Left lobe of liver (tissue), 2 donors: ENCODE results near the gene GALNTL6. TPM values are rescaled to one million over a fixed set of nuclear protein-coding genes. Genes with fewer than 3 reads are reported as not detected.
A peak's percentile ranks its signal among the peaks of the same experiment; 100 is the strongest.

ENCODE experiments used
- ATAC-seq: fragments of 200-7000 bp; cut with Tn5 transposase; one replicate; pipeline ENCODE4 v1.9.1; 2020; ENCODE audit warnings: mild to moderate bottlenecking, moderate library complexity
- DNase-seq: peaks from one replicate; pipeline ENCODE4 v3.0.0-alpha.2; 2020; ENCODE audit warnings: low spot score
- total RNA-seq: library from RNA; stranded (reverse); gene quantifications from one replicate; pipeline ENCODE4 v1.2.1, GENCODE V29; 2021
- donor health status: DM: no; HTN: no; CAD: no; lungs with moderate emphysema.
- donor health status: DM: no; HTN: yes; CAD: no.

GALNTL6 gene
- total RNA-seq = not detected

DNA sequence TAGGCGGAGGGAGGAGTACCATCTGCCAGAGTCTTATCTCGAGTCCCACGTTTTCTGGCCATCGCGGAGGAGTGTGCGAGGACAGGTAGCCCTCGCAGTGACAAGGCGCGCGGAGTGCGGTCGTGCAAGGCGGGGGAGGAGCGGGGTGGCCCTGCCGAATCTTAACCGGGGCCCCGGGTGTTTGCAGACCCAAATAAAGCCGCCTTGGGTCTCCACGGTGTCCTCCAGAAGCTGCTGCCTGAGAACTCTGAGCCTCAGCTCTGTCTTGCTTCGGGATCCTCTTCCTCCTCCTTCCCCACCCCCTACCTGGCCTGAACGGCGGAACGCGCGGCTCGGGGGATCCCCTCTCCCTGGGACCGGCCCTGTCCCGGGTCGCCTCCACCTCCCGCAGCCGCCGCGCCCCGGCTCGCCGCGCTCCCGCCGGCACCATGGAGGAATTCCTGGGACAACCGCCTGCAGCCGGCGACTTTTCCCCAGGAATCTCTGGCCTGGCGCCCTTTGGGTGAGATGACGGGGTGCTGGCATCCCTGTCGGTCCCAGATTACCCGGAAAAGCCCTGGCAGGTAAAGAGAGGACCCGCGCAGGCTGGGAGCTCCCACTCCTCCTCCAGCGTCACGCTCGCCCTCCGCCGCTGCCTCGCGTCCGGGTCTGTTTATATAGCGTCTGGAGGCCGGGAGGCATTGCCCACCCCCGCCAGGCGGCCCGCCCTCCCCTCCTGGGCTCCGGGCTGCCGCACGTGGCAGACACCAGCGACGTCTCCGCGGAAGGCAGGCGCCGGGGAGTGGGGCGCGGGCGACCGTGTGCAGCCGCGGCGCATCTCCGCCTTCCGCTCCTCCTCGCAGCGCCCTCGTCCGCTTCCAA lies at the start of gene GALNTL6:
GALNTL6 (plus strand) TSS at position 740 of the 861 bp plus-strand sequence.
- ATAC-seq = peak; percentile 29
- DNase-seq = no peak

DNA sequence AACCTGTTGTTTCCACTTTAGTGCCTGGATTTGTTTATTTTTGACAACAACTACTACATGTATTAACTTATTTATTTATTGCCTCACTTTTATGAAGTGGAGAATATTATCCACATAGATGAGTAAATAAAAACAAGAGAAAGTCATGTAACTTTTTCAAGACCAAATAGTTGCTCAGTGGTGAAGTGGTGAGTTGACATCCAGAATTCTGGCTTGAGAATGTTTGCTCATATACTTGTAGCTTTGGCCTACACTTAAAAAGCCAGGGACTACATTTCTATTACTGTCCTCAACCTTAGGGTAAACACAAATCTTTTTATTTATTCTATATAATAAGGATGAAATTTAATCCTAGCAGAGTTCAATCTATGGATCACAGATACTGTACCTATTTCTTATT lies 47.7 kb upstream of the GALNTL6 start:
- ATAC-seq (no peak), DNase-seq (no peak)

DNA sequence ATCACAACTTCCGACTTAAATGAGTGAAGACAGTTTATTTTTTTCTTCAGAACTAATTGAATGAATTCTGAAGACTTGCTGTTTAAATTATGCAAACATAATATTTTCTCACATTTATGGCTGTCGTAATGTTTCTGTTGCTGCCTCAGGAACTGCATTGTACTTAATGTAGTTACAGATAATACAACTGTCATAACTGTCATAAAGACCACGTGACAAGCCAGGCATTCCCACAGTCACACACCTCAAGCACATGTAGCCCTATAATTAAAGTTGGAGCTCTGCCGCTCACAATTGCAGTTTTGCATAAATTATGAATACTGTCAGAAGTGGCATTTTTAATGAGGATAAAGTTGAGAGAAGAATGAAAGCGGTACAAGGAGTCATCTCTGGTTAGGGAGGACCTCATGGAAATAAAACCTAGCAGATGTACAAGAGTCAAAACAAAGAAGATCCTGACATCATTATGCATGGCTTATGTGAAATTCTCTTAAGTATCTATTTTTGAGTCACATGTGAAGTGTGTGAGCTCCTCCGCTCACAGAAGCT lies 38.5 kb upstream of the GALNTL6 start:
- ATAC-seq (no peak), DNase-seq (no peak)

DNA sequence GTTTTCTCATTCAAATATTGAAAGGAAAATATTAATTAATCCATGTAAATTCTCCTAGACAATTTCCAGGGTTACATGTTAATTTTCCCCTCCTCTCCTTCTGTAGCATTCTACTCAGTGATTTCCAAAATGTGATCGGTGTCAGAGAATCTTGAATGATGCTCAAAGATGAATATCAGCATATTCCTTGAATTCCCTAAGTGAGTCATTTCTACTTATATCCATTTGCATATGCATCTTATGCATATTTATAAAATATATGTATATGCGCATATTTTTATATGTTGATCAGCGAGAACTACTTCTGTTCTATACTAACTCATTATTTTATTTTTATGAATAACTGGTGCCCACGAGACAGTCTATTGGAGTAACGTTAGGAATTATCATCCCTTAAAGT lies 33.9 kb upstream of the GALNTL6 start:
- no peak for ATAC-seq
- no peak for DNase-seq

DNA sequence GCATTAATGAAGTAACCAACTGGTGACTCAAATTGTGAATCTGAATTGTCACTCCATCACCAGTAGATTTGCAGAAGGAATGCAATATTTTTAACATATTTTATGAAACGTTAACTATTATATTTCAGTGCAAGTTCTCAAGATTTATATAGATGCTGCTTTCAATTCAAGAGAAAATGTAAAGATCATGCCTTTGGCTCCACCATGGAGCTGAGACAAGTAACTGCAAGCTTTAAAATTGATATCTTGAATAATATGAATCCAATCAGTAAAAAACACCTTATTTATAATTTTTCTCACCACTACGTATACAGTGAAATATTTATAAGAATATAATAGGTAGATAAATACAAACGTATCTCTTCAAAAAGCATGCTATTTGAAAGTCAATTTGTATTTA lies 27.8 kb upstream of the GALNTL6 start:
- ATAC-seq (no peak), DNase-seq (no peak)

DNA sequence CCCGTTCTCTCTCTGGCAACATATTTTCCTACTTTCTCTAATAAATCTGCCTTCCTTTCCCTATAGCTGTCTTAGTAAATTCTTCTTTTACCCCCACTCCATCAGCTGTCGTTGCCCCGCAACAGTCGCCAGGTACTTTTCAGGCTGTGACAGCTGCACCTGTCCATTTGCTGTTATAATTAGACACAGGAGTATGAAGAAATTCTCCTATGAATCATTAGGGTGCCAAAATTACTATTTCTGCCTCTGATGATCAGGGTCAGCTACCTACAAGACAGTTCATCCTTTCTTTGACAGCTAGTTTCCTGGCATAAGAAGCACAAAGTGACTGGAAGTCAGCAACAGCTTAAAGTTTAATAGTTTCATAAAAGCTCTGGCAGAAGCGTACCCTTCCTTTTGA lies 19.5 kb upstream of the GALNTL6 start:
- ATAC-seq (no peak), DNase-seq (no peak)

DNA sequence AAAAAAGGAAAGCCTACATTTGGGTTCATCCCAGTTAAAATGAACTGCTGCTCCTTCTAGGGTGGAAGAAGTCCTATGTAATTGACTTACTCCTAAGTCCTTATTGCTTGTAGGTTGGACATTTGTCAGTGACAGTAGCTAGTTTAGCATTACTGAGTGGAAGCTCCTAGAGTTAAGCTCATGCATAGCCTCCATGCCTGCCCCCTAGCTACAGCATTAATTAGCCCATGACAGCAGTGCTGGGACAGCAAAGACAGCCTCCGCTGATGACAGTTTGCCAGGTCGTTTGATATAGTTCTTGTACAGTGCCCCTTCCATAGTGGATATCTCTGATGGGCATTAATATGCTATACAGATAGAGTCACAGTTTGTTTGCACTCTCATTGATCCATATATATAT lies 18.7 kb upstream of the GALNTL6 start:
- DNase-seq = no peak
- ATAC-seq = no peak

DNA sequence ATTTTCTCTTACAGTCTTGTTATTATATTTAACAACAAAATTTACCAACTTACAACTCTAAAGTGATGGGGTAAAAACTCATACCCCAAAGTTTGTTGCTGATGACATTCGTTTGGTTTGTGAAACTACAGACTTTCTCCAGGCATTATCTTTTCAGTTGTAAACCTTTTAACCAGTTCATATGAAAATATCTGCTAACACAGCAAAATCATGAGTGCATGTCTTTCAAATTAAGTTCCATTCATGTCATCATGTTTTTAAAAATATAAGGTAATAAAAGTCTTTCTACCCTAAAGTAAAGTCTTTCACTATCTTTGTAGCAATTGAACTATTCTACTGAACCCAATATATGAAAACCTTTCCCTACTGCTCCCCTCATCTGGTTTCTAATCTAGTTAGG lies 3.4 kb upstream of the GALNTL6 start:
- no peak for ATAC-seq
- DNase-seq = no peak

DNA sequence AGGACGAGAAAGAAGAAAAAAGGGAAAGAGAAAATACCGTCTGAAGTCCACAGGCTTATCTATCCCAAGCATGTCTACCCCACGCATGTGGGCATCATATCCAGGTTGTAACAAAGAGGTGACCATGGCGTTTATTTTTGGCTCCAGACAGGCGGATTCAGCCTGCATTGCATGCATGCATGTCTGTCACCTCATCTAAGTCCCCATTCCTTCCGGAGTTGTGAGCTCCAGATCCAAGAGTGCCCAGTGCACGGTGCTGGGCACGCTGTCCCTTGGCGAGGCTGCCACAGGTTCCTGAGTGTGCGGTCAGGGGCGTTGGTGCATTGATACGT lies 905 bp upstream of the GALNTL6 start:
- DNase-seq = no peak
- ATAC-seq = no peak

DNA sequence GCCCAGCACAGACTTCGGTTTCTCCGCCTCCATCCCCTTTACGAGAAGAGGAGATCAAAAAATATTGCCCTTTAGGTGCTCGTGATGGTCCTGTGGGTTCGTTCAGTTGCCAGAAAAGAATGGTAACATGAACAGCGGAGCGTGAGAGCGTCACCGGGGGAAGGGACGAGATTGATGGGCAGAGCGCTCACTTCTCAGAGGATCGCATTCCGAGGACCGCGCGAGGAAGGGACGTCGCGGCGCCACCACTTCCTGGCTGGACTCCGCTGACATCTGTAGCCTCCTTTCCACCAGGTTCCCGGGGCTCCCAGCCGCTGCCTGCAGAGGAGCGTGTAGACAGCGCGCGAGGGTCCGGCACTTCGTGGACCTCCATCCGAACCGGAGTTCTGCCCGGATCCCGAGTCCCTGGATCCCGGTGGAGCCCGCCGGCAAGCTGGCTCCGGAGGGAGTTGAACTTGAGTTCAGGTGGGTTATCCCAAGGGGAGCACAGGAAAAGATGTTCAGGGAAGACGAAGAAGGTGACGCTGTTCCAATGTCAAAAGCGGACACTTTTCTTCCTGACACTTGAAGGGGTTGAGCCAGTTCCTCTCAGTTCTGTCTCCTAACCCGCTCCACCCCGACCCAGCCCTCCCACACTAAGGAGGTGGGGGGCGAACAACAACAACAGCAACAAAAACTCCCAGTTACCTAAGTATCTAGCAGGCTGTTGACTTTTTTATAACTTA lies 484 bp downstream of the GALNTL6 start:
- no peak for DNase-seq
- no peak for ATAC-seq

DNA sequence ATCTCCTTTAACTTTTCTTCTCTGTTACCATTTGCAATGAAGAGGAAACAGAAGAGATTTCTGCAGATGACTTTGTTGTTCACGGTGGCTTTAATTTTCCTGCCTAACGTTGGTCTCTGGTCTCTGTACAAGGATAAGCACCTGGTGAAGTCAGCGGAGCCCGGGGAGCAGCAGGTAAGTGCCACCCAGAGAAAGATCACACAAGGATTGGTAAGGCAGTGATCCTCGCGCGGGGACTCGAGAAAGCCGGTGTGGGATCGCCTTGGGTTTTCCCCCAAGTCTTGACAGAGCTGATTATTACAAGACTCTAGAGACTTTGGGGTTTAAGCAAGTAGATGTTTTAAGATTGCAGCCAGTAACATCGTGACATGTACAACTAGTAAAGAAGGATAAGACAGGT lies 1.3 kb downstream of the GALNTL6 start:
- ATAC-seq (no peak), DNase-seq (no peak)

DNA sequence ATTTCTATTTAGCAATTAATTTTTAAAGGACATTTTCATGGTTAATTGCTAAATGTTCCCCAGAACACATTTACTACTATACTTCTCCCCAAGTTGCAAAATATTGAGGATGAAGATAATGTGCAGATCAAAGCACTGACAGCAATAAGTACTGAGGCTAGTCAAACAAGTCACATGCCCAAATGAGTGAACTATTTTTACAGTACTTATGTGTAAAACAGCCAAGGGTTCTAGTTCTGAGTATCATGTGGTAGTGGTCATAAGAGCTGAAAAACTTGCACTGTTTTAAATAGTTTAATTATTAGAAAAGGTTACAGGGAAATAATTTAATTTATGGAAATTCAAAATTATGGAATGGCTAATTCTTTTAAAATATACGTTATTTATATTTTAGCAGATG lies 3.8 kb downstream of the GALNTL6 start:
- DNase-seq = no peak
- no peak for ATAC-seq

DNA sequence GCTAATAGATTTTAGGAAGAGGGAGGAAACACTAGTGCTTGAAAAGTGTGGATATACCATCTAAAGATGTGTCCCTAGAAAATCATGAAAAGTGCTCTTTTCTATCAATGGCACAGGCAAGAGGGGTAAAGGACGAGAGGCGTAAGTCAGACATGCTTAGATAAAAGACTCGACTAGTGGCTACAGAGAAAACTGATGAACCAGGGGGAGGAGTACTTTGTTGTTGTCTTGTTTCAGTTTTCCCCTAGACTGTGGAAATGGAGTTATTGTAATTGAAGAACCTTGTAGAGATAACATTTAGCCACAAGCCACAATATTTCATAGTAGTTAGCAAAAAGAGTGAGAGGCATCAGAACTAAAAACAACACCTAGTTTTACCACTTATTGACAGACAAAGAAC lies 21.4 kb downstream of the GALNTL6 start:
- no peak for ATAC-seq
- DNase-seq = no peak

DNA sequence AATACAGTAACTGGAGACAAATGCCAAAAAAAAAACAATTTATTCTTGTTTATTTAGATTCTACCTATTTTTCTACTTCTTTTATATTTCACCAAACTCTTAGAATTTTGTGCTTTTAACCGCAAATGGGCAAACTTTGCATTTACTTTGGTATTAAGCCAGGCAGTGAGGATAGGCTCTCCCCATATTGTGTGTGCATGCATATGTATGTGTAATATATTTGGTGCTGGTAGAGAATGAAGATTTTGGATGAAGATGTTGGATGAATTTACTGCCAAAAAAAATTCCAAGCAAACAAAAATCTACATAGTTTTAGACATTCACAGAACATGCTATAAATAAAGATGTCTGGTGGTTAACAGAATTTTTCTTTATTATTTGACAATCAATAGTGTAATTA lies 30.3 kb downstream of the GALNTL6 start:
- no peak for DNase-seq
- no peak for ATAC-seq

DNA sequence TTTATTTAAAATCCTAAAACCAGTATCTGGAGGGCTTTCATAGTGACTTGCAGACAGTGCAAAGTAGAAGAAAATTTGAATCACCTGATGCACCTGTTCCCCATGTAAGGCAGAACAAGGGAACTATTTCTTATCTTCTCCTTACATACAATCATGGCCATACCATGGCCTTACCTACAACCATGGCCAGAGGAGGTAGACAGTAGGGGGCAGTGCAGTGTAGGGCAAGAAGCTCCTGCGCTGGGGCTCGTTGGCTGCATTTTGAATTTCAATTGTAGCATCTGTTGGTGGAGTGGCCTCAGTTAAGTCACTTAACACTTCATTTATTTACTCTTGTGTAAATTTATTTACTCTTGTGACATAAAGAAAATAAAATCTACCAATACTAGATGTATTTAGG lies 33.0 kb downstream of the GALNTL6 start:
- ATAC-seq (peak; percentile 44), DNase-seq (no peak)

DNA sequence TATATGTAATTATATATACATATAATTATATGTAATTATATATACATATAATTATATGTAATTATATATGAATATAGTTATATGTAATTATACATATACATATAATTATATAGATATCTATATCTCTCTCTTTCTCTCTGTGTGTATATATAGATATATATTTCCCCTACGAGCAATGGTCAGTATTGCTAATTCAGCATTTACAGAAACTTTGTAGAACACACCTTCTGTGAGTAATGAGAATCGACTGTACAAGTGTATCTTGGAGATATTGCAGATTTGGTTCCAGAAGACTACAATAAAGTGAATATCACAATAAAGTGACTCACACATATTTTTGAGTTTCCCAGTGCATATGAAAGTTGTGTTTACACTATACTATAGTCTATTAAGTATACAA lies 33.7 kb downstream of the GALNTL6 start:
- DNase-seq (no peak), ATAC-seq (no peak)

DNA sequence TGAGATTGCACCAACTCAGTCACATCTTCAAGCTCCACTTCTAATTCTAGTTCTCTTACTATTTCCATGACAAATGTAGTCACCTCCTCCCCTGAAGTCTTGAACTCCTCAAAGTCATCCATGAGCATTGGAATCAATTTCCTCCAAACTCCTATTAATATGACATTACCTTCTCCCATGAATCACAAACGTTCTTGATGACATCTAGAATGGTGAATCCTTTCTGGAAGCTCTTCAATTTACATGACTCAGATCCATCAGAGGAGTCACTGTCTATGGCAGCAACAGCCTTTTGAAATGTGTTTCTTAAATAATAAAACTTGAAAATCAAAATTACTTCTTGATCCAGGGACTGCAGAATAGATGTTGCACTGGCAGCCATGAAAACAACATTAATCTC lies 34.5 kb downstream of the GALNTL6 start:
- no peak for DNase-seq

DNA sequence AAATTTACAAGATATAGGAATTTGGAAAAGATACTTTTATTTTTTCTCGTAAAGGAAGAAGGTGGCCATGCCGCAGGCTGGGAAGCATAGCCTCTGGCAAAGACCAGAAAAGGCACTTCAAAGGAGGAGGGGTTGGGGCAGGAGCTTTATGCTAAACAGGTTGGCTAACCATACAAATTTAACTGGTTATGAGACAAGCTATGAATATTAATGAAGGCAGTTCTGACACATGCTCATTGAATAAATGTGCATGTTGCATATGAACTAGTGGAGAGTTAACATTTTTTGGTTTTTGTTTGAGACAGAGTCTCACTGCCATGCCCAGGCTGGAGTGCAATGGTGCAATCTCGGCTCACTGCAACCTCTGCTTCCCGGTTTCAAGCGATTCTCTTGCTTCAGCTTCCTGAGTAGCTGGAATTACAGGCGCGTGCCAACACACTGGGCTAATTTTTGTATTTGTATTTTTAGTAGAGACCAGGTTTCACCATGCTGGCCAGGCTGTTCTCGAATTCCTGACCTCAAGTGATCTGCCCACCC lies 36.5 kb downstream of the GALNTL6 start:
- no peak for DNase-seq
- no peak for ATAC-seq

More for the DNA sequence above, 34.5 kb downstream of the GALNTL6 start:
- no peak for ATAC-seq

DNA sequence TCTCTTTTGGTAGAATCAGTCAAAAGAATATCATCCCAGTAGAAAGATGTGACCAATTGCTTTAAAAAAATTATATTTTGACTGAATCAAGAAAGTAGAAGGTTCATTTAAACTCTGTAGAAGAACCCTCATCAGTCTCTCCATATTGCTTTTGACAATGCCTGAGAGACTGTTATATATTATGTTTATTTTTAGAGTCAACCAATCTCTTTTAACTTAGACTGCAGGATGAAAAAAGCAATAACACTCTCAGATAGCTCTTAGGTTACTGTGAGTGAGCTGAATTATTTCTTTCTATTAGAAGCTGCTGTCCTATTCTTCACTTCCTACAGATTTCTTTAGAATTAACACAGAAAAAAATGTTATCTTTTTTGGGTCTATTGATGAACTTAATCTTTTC lies 38.1 kb downstream of the GALNTL6 start:
- DNase-seq = no peak
- ATAC-seq = no peak

DNA sequence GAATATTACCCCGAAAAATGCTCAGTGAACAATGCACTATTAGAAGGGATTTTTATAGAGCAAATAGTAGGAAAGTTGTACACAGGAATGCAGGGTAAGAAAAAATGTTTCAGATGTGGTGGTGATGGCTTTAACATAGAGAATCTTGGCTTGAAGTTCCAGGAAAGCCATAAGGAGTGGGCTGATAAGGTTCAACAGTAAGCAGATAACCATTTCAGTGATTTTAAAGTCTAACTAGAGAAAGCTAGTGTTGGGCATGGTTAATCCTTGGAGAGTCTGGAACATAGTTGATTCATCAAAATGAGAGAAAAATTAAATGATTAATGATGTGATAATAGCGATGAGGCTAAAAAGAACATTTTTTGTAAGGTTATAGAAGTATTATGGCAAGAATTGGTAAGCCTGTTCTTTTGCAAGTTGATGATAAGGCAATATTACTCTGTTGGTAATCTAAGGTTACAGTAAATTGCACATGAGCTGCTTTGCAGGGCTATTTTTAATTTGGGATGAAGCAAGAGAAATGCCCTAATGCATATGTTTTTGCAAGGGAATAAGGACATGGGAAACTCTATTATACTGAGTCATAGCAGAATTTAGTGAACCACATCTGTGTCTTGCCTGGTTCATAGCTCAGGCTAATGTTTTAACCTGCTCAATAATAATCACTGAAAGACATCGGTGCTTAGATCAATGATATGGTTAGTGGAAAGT lies 44.3 kb downstream of the GALNTL6 start:
- DNase-seq (no peak), ATAC-seq (no peak)

DNA sequence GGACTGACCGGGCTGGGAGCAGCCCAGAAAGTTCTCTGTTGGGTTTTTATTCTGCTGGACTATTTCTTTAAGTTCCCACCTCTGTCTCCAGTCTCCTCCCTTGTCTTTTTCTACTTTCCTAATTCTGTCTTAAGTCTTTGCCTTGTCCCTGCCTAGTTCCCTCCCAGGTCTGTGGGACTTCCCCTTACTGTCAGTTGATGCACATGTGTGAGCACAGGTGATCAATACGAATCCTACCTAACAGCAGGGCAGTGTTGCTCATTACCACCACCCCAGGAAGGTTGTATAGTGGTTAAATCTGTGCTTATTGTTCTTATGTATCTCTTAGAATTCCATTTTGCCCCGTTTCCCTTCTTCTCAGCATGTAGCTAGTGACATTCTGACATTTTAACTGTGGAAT lies 62.1 kb downstream of the GALNTL6 start:
- DNase-seq (no peak), ATAC-seq (no peak)
